Astrocyte (in vitro differentiated cells and primary cell): Measurements from ENCODE around the gene NSD2. TPM values are rescaled to one million over a fixed set of nuclear protein-coding genes. Genes with fewer than 3 reads are reported as not detected.

Experiments used
- DNase-seq: peaks from one replicate; pipeline ENCODE4 v3.0.0-alpha.2; 2010; ENCODE audit warnings: low read depth
- FAIRE-seq: peaks from 2 replicates; lab custom pipeline; 2011; peaks lifted over from hg19 to GRCh38; lab: Jason Lieb, UNC
- H2AFZ ChIP-seq: 2 replicates; pipeline ENCODE4 v1.6.0; 2012; ENCODE audit warnings: low read depth, low read length, inconsistent platforms
- H3K27ac ChIP-seq: 2 replicates; pipeline ENCODE4 v1.5.1; 2011; ENCODE audit warnings: low read depth, low read length, inconsistent platforms
- H3K27me3 ChIP-seq: 2 replicates; pipeline ENCODE4 v1.6.0; 2011; ENCODE audit warnings: low read length, inconsistent platforms; ENCODE audit not compliant: insufficient read depth
- H3K36me3 ChIP-seq: 2 replicates; pipeline ENCODE4 v1.5.1; 2011; ENCODE audit warnings: low read length, inconsistent platforms; ENCODE audit not compliant: insufficient read depth
- H3K4me1 ChIP-seq: 2 replicates; pipeline ENCODE4 v1.5.1; 2011; ENCODE audit warnings: low read length, inconsistent platforms; ENCODE audit not compliant: insufficient read depth
- H3K4me2 ChIP-seq: 2 replicates; pipeline ENCODE4 v1.6.0; 2012; ENCODE audit warnings: low read length, inconsistent platforms
- H3K4me3 ChIP-seq: 2 replicates; pipeline ENCODE4 v1.5.1; 2011; ENCODE audit warnings: low read depth, mild to moderate bottlenecking, low read length, inconsistent platforms; ENCODE audit not compliant: insufficient read depth
- H3K79me2 ChIP-seq: 2 replicates; pipeline ENCODE4 v1.6.0; 2012; ENCODE audit warnings: mild to moderate bottlenecking, low read length, inconsistent platforms; ENCODE audit not compliant: insufficient read depth
- H3K9ac ChIP-seq: 2 replicates; pipeline ENCODE4 v1.6.0; 2012; ENCODE audit warnings: mild to moderate bottlenecking, low read length, inconsistent platforms
- H3K9me3 ChIP-seq: 2 replicates; pipeline ENCODE4 v1.5.1; 2012; ENCODE audit warnings: low read depth, mild to moderate bottlenecking, low read length, inconsistent platforms; ENCODE audit not compliant: insufficient read depth
- H4K20me1 ChIP-seq: 2 replicates; pipeline ENCODE4 v1.6.0; 2012; ENCODE audit warnings: low read length, inconsistent platforms; ENCODE audit not compliant: insufficient read depth
- H3K27ac Mint-ChIP-seq: one replicate; pipeline ENCODE4 v1.8.0; 2021; ENCODE audit warnings: mild to moderate bottlenecking, mixed read lengths; ENCODE audit not compliant: unreplicated experiment
- H3K27me3 Mint-ChIP-seq: one replicate; pipeline ENCODE4 v1.8.0; 2021; ENCODE audit warnings: low read depth, mixed read lengths; ENCODE audit not compliant: unreplicated experiment
- H3K36me3 Mint-ChIP-seq: one replicate; pipeline ENCODE4 v1.8.0; 2021; ENCODE audit warnings: low read depth, mixed read lengths; ENCODE audit not compliant: unreplicated experiment
- H3K4me1 Mint-ChIP-seq: one replicate; pipeline ENCODE4 v1.8.0; 2021; ENCODE audit warnings: low read depth, mixed read lengths; ENCODE audit not compliant: unreplicated experiment
- H3K4me3 Mint-ChIP-seq: one replicate; pipeline ENCODE4 v1.8.0; 2021; ENCODE audit warnings: mild to moderate bottlenecking, moderate library complexity, mixed read lengths; ENCODE audit not compliant: unreplicated experiment
- H3K9me3 Mint-ChIP-seq: one replicate; pipeline ENCODE4 v1.8.0; 2021; ENCODE audit warnings: mild to moderate bottlenecking, mixed read lengths; ENCODE audit not compliant: unreplicated experiment
- CTCF ChIP-seq: IDR thresholded peaks from 2 replicates; pipeline ENCODE4 v1.5.1; 2011; ENCODE audit warnings: low read depth, mild to moderate bottlenecking, inconsistent platforms, low read length, moderate library complexity; ENCODE audit not compliant: insufficient read depth
- EZH2 ChIP-seq: IDR thresholded peaks from 2 replicates; pipeline ENCODE4 v1.6.1; 2012; ENCODE audit warnings: mild to moderate bottlenecking, low read length, inconsistent platforms; ENCODE audit not compliant: insufficient read depth
- total RNA-seq: library from RNA; stranded (reverse); gene quantifications from 2 replicates; pipeline ENCODE4 v1.2.1, GENCODE V29; 2021

NSD2 gene
- total RNA-seq, 1 donor from 2014 or later: 31.3 TPM

- H3K36me3 Mint-ChIP-seq: peaks cover 24% of the 10 kb centered on the region
- no peak overlapping the region for H3K27ac Mint-ChIP-seq
- Histone ChIP-seq H3K4me1 (no peaks in the 10 kb centered on the region), H3K36me3 (peaks cover 12% of the 10 kb centered on the region), H3K27ac (no peak overlapping the region), H2AFZ (no peak overlapping the region), H3K9ac (no peak overlapping the region), H3K4me2 (no peak overlapping the region), H3K9me3 (no peaks in the 10 kb centered on the region), H3K4me3 (no peak overlapping the region), H3K79me2 (no peaks in the 10 kb centered on the region), H4K20me1 (peaks cover 26% of the 10 kb centered on the region), H3K27me3 (no peaks in the 10 kb centered on the region)
- H3K9me3 Mint-ChIP-seq: no peaks in the 10 kb centered on the region
- DNase-seq (no peak), FAIRE-seq (no peak)
- H3K4me3 Mint-ChIP-seq: no peak overlapping the region
- TF ChIP-seq CTCF: no peak
- TF ChIP-seq EZH2: no peak
- H3K27me3 Mint-ChIP-seq: no peaks in the 10 kb centered on the region
- H3K4me1 Mint-ChIP-seq: no peaks in the 10 kb centered on the region
Measured at GRCh38 chr4:1825326-1825725, 45.9 kb upstream of the NSD2 start.

DNA sequence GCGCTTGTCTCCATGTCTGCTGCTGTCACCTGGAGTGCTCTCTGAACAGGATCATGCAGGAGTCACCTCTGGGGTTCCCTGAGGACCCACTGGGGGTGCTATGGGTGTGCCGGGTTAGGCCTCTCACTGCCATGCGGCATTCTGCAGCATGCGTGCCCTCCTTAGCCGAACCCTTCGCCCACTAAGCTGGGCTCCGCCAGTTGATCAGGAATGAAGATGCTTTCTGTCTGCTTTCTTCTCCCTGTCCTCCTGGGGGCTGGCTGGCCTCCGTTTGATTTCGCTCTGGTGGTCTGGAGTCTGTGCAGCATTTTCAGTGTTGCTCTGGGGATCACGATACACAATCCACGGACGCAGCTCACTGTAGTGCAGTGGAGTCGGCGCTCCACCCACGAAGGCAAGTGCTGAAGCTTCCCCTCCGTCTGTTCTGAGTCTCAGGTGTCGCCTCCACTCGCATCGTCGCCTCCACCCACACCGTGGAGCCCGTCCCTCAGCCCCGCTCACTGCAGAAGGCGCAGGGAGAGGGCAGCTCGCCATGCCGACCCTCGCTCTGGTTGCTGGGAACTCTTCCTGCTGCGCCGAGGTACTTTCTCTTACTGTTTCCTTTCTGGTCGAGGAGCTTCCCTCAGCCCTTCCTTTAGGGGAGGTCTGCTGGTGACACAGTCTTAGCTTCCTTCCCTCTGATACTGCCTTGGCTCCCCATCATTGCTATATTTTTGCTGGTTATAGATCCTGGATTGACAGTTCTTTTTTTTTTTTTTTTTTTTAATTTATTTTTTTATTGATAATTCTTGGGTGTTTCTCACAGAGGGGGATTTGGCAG is 44.5 kb upstream of the NSD2 start:
- Histone ChIP-seq H4K20me1 (peaks cover 29% of the 10 kb centered on the region), H2AFZ (no peak overlapping the region), H3K27me3 (no peaks in the 10 kb centered on the region), H3K36me3 (peaks cover 14% of the 10 kb centered on the region), H3K9me3 (no peaks in the 10 kb centered on the region), H3K79me2 (no peaks in the 10 kb centered on the region), H3K4me1 (no peaks in the 10 kb centered on the region), H3K4me2 (no peak overlapping the region), H3K9ac (no peak overlapping the region), H3K27ac (no peak overlapping the region), H3K4me3 (no peak overlapping the region)
- H3K4me1 Mint-ChIP-seq: no peaks in the 10 kb centered on the region
- peaks cover 24% of the 10 kb centered on the region for H3K36me3 Mint-ChIP-seq
- no peak overlapping the region for H3K4me3 Mint-ChIP-seq
- H3K27ac Mint-ChIP-seq: no peak overlapping the region
- no peaks in the 10 kb centered on the region for H3K9me3 Mint-ChIP-seq
- DNase-seq (no peak), FAIRE-seq (no peak)
- TF ChIP-seq CTCF: no peak
- no peak for TF ChIP-seq EZH2
- no peaks in the 10 kb centered on the region for H3K27me3 Mint-ChIP-seq

DNA sequence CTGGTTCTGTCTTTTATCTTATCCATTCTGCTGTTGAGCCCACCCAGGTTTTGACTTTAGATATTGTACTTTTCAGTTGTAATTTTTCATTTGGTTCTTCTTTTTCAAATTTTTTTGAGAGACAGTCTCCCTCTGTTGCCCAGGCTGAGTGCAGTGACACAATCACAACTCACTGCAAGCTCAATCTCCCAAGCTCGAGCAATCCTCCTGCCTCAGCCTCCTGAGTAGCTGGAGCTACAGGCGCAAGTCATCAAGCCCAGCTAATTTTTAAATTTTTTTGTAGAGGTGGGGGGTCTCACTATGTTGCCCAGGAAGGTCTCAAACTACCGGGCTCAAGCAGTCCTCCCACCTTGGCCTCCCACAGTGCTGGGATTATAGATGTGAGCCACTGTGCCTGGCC is 41.0 kb upstream of the NSD2 start:
- H3K27ac Mint-ChIP-seq: no peak overlapping the region
- H3K9me3 Mint-ChIP-seq: no peaks in the 10 kb centered on the region
- H3K4me3 Mint-ChIP-seq: no peak overlapping the region
- H3K9ac ChIP-seq: no peak overlapping the region
- peaks cover 7% of the 10 kb centered on the region for H3K4me1 Mint-ChIP-seq
- FAIRE-seq: no peak
- no peaks in the 10 kb centered on the region for H3K79me2 ChIP-seq
- no peaks in the 10 kb centered on the region for H3K27me3 Mint-ChIP-seq
- no peak for DNase-seq
- no peak overlapping the region for H3K4me2 ChIP-seq
- no peak overlapping the region for H2AFZ ChIP-seq
- peaks cover 25% of the 10 kb centered on the region for H3K36me3 Mint-ChIP-seq
- TF ChIP-seq EZH2: no peak
- TF ChIP-seq CTCF: no peak
- no peak overlapping the region for H3K27ac ChIP-seq
- H3K36me3 ChIP-seq: peaks cover 27% of the 10 kb centered on the region
- H3K4me3 ChIP-seq: no peak overlapping the region
- H4K20me1 ChIP-seq: peaks cover 39% of the 10 kb centered on the region
- H3K4me1 ChIP-seq: no peaks in the 10 kb centered on the region
- H3K9me3 ChIP-seq: no peaks in the 10 kb centered on the region
- no peaks in the 10 kb centered on the region for H3K27me3 ChIP-seq
